C1 segment of cervical spinal cord (tissue), 14 donors: ENCODE measurements around the gene HIVEP2.
A peak's percentile ranks its signal among the peaks of the same experiment; 100 is the strongest.

ENCODE experiments used
- DNase-seq, 14 donors: peaks; one replicate each; lab custom pipeline; 2025; lab: John Stamatoyannopoulos, UW

Gene HIVEP2

DNA sequence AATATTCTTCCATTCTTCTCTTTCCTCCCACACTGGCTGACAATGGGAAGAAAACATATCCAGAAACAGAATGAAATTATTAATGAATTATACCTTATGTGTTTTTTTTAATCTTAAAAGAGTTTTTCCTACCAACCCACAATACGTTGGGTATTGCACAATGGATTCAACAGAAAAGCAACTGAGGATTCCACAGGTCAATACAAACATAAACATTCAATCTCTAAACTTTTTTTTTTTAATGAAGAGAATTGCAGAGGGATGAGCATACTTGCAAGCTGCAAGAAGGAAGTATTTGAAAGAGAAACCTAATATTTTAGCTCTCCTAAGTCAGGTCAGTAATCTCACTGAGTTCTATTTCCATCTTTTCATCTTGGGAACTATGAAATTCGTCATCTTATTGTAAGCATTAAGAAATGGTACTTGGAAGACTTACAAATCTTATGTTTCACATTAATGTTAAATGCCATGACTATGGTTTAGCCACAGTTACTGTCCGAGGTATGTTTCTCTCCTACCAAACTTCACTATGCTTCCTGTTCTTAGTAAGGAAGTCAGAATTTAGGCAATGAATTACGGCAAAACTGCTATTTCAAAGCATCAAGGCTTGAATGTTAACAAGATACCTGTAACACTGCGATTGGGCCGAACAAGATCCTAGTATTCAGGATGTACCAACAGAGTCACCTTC, 100.8 kb downstream of the HIVEP2 start:
- peak in 1 of 14 donors; percentile 7 for DNase-seq

DNA sequence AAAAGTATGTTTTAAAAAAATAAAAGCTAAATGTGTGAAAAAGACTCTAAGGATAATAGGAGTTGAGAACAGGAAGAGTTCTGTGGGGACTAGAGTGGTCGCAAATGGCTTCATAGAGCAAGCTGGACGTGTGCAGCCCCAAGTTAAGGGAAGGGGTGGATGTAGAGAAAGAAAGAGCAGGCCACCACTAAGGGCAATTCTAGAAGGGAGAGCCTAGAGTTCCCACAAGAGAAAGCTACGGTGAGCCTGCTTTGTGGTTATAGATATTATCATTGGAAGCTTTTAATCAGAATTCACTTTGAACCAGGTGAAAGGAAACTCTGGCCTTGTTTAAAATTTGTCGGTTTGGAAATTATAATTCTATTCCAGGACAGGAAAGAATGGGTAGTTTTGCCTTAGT, 101.6 kb downstream of the HIVEP2 start:
- no peak for DNase-seq

DNA sequence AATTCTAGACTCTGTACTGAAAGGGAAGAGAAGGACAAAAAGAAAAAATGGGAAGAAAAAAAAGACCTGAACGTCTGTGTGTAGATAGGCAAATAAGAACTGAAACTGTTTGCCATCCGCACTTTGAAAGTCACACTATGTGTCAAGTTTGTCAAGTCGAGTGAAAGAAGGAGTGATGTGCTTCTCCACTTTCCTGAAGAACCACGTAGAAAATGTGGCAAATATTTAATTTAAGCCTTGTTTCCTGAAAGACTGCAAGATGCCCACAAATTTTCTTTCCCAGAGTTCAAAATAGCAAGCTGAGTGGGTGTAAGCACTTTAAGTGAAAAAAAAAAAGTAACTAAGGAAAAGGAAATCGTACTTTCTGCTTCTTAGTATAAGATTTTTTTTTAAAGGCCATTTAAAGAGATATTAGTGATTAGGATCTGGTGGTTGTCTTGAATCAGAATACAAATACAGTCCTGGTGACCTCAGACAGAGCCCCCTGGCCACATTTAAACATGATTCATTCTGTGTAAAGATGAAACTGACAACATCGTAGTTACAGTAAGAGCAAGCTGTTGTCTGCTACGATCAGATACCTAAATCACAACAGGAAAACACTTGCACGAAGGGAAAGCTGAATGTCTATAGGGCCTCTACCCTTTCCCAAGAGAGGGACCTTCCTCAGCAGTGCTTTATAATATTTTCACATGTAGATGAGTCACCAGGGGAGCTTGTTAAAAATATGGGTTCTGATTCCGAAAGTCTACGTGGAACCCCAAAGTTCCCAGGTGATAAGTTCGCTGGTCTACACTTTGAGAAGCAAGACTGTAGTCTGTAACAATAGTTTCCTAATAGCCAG, 102.3 kb downstream of the HIVEP2 start:
- no peak for DNase-seq

DNA sequence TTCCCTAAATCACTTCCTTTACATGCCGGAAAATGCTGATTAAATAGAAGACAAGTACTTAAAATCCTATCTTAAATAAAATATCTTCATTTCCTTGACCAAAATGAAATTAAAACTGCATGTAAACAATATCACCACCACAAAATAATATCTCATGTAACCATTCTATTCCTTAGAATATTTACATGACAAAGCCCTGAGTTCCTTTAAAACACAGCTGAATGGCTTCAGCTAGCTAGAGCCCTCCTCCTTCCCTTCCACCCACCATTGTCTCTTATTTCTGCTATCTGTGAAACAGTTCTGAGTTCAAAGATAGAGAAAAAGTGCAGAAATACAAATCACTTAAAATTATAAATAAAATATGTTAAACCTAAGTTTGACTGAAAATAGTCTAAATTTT, 103.1 kb downstream of the HIVEP2 start:
- DNase-seq: no peak

DNA sequence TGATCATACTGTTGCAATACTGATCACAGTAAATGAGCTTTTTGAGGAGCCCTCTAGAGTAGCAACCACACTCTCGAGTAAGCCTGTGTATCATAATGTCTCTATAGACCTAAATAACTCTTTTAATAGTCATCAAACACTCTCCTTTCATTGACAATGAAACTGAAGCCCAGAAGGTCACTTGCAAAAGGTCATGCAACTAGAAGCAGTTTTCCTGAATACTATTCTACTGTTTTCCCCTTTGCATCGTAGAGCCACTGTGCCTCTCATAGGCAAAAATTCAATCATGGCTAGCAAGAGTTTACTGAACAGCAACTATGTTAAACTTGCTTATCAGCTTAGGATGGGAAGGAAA, 105.3 kb downstream of the HIVEP2 start:
- DNase-seq: no peak

DNA sequence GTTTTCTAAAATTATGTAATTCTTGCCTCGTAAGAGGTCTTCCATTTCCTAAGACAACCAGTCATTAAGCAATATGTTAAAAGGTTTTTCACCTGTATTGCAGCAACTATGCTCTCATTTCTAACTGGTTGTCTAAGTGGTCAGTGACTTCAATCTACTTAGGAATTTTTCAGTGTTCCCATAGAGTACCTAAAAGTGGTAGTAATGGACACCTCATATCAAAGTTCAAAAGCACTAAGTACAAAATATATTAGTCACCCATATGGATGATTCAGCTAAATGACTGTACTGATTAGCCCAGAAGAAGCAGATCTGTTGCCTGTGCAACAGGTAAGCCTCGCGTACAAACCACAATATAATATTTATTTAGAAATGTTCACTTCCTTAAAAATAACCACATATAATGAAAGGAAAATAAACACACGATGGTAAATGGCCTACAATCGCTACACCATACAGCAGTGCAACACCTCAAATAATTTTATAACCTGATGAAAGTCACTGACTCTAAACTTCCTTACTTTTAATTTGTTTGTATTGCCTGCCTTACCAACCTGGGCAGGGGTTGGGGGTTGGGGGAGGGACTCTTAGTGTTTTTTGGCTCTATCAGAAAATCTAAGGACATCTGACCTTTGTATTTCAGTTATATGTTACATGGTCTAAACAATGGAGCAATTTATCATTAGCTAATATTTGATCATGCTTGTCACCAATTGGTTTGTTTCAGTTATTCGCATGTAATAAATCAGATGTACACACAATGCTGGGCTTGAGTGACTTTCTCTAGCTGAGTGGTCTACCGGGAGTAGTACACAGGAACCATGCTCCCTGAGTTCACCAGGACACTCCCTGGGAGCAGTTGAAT, 105.9 kb downstream of the HIVEP2 start:
- no peak for DNase-seq

DNA sequence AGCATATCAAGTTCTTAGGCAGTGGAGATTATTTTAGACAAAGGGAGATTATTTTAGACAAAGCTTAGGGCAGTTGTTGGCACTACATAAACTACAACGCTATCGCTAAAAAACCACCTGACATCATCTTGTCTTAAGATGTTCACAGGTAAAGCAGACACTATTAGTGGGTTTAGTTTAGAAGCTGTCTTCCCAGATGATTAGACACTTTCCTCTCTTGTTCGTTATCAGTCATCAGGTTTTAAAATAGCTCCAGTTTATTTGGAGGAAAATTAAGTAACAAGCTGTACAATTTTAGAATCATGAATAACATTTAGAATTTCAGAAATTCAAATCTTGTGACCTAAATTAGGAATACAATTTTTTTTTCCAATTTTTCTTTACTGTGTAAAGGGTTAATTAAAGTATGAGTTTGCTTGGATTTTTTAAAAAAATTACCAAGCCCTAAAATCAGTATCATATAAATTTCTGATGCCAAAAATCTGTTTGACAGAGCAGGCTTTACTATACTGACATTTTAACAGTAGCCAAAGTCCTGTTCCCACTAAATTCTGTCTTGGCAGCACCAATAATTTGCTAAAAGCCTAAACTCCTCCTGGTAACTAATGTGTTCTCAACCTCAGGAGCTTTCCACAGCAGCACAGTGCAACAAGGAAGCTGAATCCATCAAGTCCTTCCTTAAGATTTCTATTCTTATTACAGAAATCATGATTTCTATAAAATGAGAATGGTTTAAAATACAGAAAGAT, 109.0 kb downstream of the HIVEP2 start:
- peak in 1 of 14 donors; percentile 19 for DNase-seq

DNA sequence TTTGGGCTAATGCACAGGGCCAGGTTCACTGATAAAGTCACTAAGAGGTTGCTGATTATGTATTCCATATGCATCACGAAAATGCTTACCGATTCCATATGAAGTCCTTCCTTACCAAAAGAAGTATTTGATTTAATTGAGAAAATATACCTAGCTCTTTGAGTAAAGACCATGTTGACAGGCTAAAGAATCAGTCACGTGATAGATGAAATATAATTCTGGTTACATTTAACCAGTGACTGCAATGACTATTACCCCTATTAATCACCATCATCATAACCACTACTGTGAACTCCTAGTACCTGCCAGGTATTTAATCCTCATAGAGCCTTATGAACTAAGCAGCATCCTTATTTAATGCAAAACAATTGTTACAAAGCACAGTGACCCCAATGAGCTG, 110.1 kb downstream of the HIVEP2 start:
- no peak for DNase-seq

DNA sequence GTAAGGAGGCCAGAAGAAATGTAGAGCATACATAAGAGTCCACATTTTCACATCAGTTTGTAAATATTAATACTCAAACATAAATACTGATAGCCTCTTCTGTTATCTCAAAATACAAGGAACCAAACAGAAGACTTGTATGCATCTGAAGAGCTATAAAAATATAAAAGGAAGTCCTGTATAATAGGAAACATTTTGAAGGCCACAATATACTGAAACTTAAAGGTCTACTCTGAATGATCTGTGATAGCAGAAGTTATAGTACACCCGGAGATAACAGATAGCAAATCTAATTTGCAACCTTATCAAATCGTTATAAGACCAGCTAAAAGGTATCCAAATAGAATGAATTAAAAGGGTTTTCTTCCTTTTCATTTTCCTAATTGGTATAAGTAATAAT, 111.2 kb downstream of the HIVEP2 start:
- no peak for DNase-seq

DNA sequence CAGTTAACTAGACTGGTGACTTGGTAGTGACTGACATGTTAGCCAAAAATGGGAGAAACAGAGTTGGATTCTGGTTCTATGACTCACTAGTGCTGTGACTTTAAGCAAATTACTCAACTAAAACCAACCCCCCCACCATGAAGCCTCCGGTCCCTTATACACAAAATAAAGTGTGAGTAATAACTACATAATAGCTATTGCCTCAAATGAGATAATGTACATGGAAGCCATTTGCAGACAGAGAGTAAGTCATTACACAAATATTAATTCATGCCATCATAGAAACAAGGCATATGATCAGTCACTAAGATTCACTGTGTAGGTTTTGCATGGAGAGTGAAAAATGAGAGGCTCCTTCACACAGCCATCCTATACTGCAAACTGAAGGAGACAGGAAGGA, 111.9 kb downstream of the HIVEP2 start:
- no peak for DNase-seq

DNA sequence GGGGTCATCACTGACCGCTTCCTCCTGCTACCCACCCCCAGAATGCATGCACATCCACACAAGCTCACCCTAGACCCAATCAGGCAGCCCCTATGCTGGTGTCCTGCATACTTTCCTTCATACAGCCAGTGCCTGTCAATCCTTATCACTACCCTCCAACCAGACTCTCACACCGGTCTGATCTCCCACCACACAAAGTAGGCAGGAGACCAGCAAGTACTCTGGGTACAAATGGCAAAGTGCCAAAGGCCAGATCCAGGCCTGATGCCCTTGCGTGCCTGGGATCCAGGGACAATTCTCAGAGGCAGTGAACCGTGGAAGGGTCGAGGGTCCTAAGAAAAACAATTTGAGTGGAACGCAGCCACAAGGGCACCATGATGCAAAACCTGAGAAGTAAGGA, 114.2 kb downstream of the HIVEP2 start:
- DNase-seq: no peak

DNA sequence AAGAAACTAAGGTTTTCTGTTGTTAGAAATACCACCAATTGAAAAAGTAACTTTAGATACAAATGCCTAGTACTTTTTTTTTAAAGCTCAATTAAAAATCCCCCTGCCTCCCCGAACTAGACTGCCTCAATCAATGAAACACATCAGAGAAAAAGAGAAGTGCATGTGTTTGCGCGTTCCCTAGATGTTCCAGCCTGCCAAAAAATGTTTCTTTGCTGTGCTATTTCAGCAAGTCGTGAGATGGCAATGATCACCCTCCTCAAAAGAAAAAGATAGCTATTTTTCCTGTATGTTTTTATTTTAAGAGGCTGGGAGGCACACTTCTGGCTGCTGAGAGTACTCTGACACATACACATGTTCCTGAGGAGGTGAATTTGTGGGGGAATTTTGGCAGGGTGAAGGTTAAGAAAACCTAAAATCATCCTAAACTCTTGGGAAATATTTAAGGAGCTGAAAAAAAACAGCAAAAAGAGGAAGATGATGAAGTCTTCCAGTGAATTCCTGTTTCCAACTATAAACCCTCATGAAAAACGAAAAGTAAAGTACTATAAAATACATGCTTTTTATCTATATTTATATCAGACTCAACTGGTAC, 114.8 kb downstream of the HIVEP2 start:
- no peak for DNase-seq

DNA sequence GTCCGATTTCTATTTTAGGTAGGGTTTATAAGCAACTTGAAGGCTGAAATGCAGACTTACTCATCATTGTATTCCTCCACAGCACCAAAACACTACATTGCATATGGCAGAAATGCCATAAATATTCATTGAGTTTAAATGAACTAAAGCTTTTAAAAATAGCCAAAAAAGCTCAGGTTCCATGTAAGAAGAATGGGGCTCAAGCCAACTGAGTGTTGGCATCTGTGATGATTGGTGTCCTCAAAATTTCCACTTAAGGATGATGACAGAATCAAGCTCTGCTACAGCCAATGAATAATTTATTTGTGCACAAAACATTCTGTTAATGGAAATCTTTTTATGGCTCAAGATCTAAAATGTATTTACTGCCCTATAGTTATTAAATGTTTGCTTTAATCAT, 115.4 kb downstream of the HIVEP2 start:
- DNase-seq: no peak

DNA sequence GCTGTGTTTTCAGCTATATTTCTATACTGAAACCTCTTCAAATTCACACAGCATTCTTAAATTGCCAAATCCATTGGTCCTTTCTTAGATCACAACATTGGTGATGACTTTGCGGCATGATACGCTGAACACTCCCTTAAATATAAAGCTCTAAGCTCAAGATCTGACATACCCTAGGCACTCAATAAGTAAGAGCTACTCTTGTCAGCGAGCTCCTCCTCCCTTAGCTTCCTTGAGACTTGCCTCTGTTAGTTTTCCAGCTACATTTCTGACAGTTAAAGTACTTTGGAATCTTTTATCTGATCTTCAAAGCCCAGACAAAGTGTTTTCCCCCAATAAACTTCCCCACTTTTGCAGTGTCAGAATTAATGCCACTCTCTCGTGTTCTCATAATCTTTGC, 117.0 kb downstream of the HIVEP2 start:
- DNase-seq: no peak

DNA sequence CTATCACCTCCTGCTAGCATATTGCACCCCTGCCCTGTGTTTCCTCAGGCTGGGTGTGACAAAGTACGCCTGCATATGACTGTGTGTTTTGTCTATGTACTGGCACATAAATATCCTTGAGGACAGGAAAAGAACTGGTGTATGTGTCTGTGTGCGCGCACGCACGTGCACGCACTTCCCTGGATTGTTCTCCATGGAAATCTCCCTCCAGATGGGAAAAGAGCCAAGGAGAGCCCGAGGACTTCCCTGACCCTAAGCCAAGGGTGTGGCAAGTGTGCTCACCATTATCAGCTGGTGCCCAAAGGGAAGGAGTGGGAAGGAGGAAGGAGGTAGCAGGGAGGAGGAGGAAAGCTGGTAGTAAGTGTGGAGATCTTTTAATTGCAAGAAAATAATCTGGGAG, 117.6 kb downstream of the HIVEP2 start:
- DNase-seq: no peak

DNA sequence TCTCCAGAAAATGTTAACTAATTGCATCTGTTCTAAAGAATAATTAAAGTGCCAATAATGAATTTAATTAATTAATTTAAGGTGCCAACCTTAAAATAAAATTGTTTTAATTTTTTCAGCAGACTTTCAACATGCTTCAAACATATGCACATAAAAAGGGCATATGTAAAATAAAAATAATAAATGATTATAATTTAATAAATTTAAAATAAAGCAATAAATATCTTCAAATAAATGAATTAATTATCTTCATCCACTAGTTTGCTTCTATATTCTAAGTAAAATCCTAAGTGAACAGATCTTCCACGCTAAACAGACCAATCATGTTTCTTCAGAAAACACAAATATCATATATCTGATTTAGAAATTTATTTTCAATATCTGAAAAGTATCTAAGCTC, 119.2 kb downstream of the HIVEP2 start:
- DNase-seq: no peak

DNA sequence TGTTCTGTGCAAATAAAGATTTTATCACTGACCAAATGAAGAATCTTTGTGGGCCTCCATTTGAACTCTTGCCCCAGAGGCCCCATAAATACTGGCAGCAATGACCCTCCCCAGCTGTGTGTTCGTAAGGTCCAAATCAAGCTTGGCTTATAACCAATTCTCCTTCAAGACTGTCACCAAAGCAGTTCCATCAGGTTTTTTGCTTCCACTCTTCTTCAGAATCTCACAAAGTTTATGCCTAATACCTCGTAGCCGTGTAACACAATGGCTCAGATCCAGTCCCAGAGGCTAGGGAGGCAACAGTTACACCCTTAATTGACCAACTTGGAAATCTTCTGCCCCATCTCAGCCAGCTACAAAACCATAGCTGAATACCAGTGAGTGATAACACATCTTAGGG, 120.5 kb downstream of the HIVEP2 start:
- DNase-seq: no peak

DNA sequence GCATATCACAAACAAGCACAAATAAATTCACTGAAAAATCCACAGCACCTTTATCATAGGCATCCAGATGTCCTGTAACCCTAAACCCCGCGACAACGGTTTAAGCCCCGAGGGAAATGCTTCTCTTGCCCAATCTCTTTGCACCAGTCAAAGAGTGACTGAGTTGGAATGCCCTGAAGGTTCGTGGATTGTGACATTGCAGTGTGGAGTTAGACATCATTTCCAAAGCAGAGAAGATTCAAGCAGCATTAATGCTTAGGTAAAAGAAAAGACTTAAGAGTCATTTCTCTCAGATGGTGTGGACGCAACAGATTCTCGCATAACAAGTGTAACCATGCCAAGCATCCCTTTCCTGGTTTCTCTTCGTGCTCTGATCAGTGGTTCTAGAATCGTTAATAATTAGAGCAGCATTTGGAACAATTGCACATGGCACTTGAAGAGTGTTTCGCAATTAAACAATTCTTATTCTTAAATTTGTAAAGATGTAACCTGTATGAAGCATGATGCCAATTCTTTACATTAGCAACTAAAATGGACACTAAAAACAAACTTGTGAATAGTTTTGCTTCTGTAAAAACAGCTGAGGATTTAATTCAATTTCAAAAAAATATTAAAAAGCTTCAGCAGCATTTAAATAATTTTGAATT, 121.6 kb downstream of the HIVEP2 start:
- DNase-seq: no peak

DNA sequence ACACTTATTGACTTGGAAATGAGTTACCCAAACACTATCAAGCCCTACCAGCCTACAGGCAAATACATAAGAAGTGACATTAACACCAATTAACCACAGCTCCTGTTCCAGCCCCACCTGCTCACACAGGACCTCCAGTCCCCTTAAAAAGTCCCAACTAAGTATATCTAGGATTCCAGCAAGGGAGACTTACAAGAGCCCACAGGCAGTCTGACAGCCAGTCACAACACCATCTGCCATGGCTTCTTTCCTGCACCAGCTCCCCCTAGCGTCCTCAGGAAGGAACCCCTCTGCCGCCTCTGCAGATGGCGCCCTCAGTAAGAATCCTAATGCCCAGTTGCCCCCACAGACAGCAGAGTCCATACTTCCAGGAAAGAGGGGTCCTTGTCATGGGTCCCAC, 122.1 kb downstream of the HIVEP2 start:
- peak in 1 of 14 donors; percentile 20 for DNase-seq

DNA sequence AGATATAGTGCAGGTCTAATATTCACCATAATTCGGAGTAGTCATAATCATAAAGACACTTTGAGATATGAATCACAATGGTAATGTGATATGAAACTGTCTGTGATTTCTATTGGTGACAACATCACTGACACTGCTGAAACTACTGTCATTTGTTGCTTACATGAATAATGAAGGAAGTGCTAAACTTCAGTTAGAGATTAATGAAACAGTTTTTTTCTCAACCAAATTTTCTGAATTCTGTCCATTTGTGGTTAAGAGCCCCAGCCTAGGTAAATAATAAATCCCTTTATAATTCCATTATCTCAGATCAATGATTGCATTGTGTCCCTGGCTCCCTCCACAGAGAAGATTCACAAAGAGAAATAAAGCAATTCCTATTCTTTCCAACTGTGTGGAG, 122.6 kb downstream of the HIVEP2 start:
- DNase-seq: no peak

DNA sequence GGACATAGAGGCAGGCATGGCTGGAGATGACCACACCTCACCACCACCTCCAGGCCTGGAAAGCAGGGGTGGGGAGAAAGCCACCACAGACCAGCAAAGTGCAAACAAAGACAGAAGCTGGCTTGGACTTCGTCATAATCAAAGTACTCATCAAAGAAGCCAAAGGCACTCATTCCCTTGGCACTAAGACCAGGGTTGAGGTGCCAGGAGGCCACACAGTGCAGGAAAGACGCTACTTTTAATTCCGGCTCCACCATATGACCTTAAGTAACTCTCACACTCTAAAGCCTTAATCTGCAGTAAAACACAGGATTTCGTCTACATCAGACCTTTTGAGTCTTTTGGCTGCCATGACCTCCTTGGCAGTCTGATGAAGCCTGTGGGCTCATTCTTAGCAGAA, 123.1 kb downstream of the HIVEP2 start:
- peak in 2 of 14 donors; percentile 22 to 29 for DNase-seq
